IPS-18c (cell line): ENCODE results near the gene CDC25A.
"Not testable (repeated sequence)": the region's sequence is repeated elsewhere in the genome, so short reads cannot be mapped to it uniquely, and the experiment has no call there.

Source experiments
- H3K4me3 ChIP-seq: 2 replicates; pipeline ENCODE4 v1.7.0; 2013; ENCODE audit warnings: low read depth, mild to moderate bottlenecking, low read length, moderate library complexity; ENCODE audit not compliant: insufficient read depth
- H3K9me3 ChIP-seq: one replicate; pipeline ENCODE4 v1.6.1; 2013; ENCODE audit warnings: mild to moderate bottlenecking, low read length, moderate library complexity; ENCODE audit not compliant: control insufficient read depth, insufficient read depth

Gene CDC25A

DNA sequence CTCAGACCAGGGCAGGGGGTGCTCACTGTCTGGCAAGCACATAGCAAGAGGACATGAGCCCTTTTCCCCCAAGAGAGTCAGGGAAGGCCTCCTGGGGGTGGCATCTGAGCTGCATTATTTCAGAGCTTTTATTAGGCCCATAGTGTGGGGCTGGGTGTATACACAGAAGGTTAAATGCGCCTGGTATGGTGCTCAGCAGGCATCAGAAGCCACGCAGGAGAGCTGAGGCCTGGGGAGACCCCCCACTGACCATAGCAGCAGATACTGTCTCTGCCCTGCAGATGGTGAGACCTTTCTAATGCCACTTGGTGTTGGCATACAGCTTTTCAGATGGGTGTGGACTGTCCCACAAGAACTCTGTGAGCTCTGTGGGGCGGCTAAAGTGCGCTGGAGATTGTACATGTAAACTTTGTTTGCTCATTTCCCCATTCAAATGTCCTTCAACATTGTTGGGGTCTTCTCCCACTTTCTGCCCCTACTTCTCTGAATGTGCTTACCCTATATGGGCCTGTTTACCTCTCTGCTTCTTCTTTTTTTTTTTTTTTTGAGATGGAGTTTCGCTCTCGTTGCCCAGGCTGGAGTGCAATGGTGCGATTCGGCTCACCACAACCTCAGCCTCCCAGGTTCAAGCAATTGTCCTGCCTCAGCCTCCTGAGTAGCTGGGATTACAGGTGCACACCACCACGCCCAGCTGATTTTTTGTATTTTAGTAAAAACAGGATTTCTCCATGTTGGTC, 62.2 kb downstream of the CDC25A start:
- no peak overlapping the region for H3K4me3 ChIP-seq

DNA sequence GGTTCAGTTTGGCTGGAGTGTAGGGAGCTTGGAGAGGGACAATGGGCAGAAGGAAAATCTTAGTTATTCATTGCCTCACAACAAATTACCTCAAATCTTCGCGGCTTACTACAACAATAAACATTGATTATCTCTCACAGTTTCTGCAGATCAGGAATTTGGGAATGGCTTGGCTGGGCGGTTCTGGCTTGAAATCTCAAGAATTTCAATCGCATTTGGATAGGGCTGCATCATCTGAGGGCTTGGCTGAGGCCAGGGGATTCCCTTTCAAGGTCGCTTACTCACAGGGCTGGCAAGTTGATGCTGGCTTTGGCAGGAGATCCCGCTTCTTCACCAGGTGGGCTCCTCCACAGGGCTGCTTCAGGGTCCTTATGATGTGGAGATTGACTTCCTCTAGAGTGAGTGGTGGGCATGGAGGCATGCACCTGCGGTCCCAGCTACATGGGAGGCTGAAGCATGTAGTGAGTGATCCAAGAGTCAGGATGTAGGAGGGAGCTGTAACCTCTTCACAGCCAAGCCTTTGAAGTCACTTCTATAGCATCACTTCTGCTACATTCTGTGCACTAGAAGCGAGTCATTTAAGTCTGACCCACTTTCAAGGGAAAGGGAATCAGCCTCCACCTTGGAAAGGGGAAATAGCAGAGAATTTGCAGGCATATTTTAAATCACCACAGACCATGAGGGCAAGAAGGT, 63.1 kb downstream of the CDC25A start:
- H3K9me3 ChIP-seq, result no peaks in the 10 kb centered on the region
- H3K4me3 ChIP-seq, result no peak overlapping the region

More for the DNA sequence above, 62.2 kb downstream of the CDC25A start:
- H3K9me3 ChIP-seq, result no peaks in the 10 kb centered on the region

DNA sequence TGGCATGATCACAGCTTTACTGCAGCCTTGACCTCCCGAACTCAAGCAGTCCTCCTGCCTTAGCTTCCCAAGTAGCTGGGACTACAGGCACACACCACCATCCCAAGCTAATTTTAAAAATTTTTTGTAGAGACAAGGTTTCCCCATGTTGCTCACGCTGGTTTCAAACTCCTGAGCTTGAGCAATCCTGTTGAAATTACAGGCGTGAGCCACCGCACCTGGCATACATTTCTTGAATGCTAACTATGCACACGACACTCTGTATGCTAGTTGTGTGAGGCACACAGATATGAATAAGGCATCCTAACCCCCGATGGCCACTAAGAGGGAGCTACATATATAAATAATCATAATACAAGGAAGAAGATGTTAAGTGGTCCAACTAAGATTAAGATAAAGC, 64.9 kb downstream of the CDC25A start:
- Histone ChIP-seq H3K9me3 (no peaks in the 10 kb centered on the region), H3K4me3 (no peak overlapping the region)

DNA sequence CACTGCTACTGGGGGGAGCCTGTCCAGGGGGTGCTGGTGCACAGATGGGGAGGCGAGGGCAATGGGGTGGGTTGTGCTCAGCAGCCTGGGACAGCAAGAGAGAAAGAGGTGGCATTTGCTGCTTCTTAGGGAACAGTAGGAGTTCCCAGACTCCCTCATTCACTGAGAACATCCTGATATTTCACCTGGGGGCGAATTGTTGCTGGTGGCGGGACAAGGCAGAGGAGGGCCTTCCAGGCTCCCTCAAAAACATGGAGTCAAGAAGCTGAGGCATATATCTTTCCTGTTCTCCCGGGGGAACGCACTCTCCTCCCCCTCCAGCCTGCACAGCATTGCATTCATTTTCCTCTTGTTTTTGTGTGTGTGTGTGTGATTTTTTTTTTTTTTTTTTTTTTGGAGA, 65.7 kb downstream of the CDC25A start:
- H3K4me3 ChIP-seq, result no peak overlapping the region
- H3K9me3 ChIP-seq, result no peaks in the 10 kb centered on the region

DNA sequence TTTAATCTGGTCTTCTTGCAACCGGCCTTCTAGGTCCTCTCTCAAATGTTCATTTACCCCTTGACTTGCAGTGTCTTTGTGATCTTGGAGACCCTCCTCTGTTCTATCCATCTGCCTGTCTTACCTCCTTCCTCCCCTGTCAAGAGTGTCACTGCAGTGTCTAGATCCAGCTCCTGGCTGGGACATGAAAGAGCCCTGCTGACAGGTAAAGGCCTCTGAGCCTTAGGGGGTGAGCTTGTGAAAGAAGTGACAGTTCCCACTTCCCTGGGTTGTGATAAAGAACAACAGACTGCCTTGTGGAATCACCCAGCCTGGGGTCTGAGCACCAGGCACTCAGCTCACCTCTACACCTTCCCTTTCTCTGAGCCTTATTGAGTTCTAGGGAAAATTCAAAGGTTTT, 68.0 kb downstream of the CDC25A start:
- Histone ChIP-seq H3K9me3 (no peaks in the 10 kb centered on the region), H3K4me3 (no peak overlapping the region)

DNA sequence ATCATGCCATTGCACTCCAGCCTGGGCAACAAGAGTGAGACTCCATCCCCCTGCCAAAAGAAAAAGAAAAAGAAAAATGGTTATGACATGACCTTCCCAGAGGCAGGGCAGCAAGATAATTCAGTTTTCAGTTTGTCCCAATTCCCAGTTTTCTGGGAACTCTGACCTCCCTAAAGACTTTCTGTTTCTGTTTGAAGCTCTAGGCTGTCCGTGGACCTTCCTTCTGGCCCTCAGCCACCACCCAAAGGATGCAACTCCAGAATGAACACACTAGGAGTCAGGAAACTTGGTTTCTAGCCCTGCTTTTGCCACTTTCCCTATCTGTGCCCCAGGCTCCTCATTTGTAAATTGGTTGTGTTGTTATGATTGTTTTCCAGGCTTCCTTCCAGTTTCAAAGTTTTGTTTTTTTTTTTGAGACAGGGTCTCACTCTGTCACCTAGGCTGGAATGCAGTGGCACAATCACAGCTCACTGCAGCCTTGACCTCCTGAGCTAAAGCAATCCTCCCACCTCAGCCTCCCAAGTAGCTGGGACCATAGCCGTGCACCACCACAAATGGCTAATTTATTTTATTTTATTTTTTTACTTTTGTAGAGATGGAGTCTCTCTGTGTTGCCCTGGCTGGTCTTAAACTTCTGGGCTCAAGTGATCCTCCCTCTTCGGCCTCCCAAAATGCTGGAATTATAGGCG, 68.6 kb downstream of the CDC25A start:
- Histone ChIP-seq H3K9me3 (no peaks in the 10 kb centered on the region), H3K4me3 (no peak overlapping the region)

DNA sequence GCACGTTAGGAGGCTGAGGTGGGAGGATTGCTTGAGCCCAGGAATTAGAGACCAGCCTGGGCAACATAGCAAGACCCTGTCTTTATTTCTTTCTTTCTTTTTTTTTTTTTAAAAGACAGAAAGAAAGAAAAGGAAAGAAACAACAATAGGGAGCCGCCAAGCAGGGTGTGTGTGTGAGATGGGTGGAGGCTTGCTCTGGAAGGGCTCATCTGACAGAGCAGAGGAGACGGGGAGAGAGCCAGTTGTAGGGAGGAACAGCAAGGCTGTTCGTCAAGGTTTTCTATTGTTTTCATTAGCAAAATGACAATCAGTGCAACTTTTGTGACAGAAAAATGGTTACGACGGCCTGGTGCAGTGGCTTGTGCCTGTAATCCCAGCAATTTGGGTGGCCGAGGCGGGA, 69.3 kb downstream of the CDC25A start:
- Histone ChIP-seq H3K9me3 (no peaks in the 10 kb centered on the region), H3K4me3 (no peak overlapping the region)

DNA sequence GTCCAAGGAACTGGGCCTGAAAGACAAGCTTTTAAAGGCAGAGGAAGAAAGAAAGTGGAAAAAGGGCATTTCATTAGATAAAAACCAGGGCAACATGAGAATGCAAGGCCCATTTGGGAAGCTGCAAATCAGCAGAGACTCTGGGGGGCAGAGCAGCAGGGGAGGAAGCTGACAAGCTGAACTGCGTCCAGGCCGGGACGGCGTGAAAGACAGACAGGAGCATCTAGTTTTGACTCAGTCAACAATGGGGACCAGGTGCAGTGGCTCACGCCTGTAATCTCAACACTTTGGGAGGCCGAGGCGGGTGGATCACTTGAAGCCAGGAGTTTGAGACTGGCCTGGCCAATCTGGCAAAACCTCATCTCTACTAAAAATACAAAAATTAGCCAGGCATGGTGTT, 69.9 kb downstream of the CDC25A start:
- H3K4me3 ChIP-seq, result no peak overlapping the region
- no peaks in the 10 kb centered on the region for H3K9me3 ChIP-seq

DNA sequence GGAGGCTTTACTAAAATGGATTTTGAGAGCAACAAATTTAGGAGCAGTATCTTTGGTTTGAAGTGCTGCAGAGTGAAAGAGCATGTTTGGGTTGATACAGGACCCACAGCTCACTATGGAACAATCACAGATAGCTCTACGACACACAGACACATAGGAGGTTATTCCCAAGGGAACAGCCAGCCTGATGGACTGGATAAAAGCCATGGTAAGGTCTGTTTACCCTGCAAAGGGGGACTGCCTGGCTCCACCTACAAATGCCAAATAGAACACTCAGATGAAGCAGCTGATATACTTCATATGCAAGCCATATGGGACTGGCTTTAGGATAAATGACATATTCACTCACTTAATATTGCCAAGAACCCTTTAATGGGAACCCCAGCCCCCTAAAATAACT, 75.4 kb downstream of the CDC25A start:
- H3K9me3 ChIP-seq, result no peaks in the 10 kb centered on the region
- no peak overlapping the region for H3K4me3 ChIP-seq

DNA sequence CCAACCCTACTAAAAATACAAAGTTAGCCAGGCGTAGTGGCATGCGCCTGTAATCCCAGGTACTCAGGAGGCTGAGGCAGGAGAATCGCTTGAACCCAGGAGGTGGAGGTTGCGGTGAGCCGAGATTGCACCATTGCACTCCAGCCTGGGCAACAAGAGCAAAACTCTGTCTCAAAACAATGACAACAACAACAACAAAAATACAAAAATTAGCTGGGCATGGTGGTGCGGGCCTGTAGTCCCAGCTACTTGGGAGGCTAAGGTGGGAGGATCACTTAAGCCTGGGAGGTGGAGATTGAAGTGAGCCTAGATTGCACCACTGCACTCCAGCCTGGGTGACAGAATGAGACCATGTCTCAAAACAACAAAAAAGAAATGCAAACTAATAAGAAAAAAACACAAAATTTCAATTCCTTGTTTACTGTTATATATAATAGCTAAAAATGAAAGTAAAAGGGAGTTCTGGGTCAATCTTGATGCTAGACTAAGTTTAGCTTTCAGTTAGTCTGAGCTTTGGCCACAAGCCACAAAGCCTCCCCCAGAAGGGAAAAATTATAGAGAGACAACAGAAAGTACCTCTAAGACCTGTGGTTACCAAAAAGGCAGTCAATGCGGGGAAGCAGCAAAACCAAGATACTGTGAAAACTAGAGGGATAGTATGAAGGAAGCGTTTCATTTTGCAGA, 76.0 kb downstream of the CDC25A start:
- not testable (repeated sequence) for H3K4me3 ChIP-seq, H3K9me3 ChIP-seq

DNA sequence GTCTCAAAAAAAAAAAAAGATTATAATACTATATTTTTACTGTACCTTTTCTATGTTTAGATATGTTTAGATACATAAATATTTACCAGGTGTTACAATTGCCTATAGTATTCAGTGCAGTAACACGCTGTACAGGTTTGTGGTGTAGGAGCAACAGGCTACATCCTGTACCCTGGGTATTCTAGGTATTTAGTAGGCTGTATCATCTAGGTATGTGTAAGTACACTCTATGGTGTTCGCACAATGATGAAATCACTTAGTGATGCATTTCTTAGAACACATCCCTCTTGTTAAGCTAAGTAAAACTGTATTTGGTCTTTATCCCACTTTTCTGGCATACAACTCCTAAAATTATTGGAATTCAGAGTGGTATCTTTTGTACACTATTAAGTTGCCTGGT, 77.8 kb downstream of the CDC25A start:
- H3K4me3 ChIP-seq, result no peak overlapping the region

DNA sequence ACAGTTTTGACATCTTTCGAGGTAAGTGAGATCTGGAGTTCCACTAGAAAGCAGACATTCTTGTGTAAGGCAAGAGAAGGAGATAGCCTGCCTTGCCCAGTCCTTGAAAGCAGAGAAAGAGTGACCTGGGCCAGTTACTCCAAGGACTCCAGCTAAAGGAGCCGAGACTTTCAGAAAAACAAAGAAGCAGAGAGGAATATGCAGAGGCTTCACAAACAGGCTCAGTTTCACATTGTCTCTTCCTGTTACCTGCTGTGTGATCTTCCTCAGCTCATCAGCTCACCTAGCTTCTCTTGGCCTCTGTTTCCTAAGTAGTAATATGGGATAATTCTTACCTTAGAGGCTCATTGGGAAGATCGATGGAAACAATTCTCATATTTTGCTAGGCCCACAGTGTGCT, 81.0 kb downstream of the CDC25A start:
- Histone ChIP-seq H3K4me3 (no peak overlapping the region), H3K9me3 (no peaks in the 10 kb centered on the region)

More for the DNA sequence above, 77.8 kb downstream of the CDC25A start:
- H3K9me3 ChIP-seq, result no peaks in the 10 kb centered on the region
